ENCODE data around the gene NUP155. TPM values are rescaled to one million over a fixed set of nuclear protein-coding genes. Genes with fewer than 3 reads are reported as not detected.

Gene NUP155
- total RNA-seq, 1 donor from 2014 or later, result 33.8 TPM

GRCh38 chr5:37254581-37254980 lies 116.3 kb downstream of the NUP155 start:
- Mint-ChIP-seq H3K4me3 (ENCODE audit: unreplicated experiment) (no peak overlapping the region), H3K4me1 (ENCODE audit: low read depth, unreplicated experiment) (peaks cover 4% of the 10 kb centered on the region), H3K27me3 (ENCODE audit: unreplicated experiment) (peaks cover 5% of the 10 kb centered on the region), H3K36me3 (ENCODE audit: unreplicated experiment) (peaks cover 7% of the 10 kb centered on the region), H3K27ac (ENCODE audit: unreplicated experiment) (no peak overlapping the region), H3K9me3 (ENCODE audit: unreplicated experiment) (peaks cover 5% of the 10 kb centered on the region)
- no peak for DNase-seq
- TF ChIP-seq, protein P1, sequence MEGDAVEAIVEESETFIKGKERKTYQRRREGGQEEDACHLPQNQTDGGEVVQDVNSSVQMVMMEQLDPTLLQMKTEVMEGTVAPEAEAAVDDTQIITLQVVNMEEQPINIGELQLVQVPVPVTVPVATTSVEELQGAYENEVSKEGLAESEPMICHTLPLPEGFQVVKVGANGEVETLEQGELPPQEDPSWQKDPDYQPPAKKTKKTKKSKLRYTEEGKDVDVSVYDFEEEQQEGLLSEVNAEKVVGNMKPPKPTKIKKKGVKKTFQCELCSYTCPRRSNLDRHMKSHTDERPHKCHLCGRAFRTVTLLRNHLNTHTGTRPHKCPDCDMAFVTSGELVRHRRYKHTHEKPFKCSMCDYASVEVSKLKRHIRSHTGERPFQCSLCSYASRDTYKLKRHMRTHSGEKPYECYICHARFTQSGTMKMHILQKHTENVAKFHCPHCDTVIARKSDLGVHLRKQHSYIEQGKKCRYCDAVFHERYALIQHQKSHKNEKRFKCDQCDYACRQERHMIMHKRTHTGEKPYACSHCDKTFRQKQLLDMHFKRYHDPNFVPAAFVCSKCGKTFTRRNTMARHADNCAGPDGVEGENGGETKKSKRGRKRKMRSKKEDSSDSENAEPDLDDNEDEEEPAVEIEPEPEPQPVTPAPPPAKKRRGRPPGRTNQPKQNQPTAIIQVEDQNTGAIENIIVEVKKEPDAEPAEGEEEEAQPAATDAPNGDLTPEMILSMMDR (IDR thresholded peaks at IDR 0.05; ENCODE audit: partially characterized antibody, unreplicated experiment), result no peak

GRCh38 chr5:37251665-37252064 lies 119.2 kb downstream of the NUP155 start:
- DNase-seq, result no peak
- Mint-ChIP-seq H3K4me3 (ENCODE audit: unreplicated experiment) (no peak overlapping the region), H3K9me3 (ENCODE audit: unreplicated experiment) (peaks cover 3% of the 10 kb centered on the region)

DNA sequence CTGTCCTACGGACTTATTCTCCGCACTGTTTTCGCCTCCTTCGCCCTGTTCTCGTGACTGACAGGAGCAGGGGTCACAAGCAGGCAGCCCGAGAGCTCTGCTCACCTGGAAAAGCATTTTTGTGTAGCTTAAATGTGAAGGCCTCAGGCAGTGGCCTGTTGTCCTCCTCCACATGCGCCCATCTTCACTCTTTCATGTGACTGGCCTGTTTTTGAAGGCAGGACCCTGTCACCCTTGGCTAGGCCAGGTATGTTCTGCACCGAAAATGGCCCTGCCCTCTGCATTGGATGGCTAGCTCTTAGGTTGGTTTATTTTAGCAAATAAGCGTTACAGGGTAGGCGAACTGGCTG lies 121.1 kb downstream of the NUP155 start:
- TF ChIP-seq, protein P1 (IDR thresholded peaks at IDR 0.05; ENCODE audit: partially characterized antibody, unreplicated experiment), result no peak
- Mint-ChIP-seq H3K4me1 (ENCODE audit: low read depth, unreplicated experiment) (peaks cover 4% of the 10 kb centered on the region), H3K27ac (ENCODE audit: unreplicated experiment) (peak overlapping the region; percentile 98), H3K36me3 (ENCODE audit: unreplicated experiment) (peaks cover 6% of the 10 kb centered on the region), H3K27me3 (ENCODE audit: unreplicated experiment) (peaks cover 6% of the 10 kb centered on the region), H3K9me3 (ENCODE audit: unreplicated experiment) (peaks cover 2% of the 10 kb centered on the region), H3K4me3 (ENCODE audit: unreplicated experiment) (peak overlapping the region; percentile 99)
- DNase-seq, result no peak

More at GRCh38 chr5:37251665-37252064, 119.2 kb downstream of the NUP155 start:
- Mint-ChIP-seq H3K36me3 (ENCODE audit: unreplicated experiment) (peaks cover 7% of the 10 kb centered on the region), H3K27me3 (ENCODE audit: unreplicated experiment) (peaks cover 6% of the 10 kb centered on the region), H3K27ac (ENCODE audit: unreplicated experiment) (no peak overlapping the region), H3K4me1 (ENCODE audit: low read depth, unreplicated experiment) (peaks cover 4% of the 10 kb centered on the region)
- TF ChIP-seq, protein P1 (IDR thresholded peaks at IDR 0.05; ENCODE audit: partially characterized antibody, unreplicated experiment), result no peak

DNA sequence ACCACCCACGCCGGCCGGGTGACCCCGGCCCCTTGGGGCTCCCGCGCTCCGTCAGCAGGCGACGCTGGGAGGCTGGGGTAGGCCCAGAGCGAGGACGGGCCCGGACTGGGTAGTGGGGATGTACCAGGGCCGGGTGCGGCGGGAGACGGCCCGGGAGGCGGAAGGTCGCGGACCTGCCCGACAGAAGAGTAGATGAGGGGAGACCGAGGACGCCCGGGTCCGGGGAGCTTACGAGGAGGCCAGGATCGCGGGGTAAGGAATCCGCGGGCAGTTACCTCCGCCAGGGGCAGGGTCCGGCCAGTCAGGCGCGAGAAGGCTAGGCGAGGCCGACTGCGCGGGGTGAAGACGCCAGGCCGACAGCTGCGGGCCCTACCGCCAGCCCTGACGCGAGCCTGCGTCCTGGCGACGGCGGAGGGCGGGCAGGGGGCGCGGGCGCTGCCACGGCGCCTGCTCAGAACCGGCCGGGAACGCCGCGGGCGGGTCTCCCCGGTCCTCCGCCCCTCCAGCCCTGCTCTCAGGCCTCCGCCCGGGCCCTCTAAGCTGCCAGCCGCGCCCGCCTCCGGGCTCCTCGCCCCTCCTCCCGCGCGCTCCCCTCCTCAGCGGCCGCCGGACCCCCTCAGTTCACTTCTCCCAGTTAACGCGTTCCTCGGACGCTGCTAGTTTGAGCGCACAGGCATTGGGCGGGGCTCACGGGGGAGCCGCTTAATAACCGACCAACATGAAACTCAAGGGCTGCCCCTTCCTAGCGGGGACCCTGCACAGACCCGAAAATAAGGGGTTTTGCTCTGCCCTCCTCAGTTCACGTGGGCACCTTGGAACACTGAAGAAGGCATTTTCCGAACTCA lies 121.7 kb downstream of the NUP155 start, which contains the start of gene CPLANE1:
CPLANE1 (minus strand) TSS at position 407 of the 845 bp plus-strand sequence. CDS start 1,678 bp downstream, outside the sequence.
- DNase-seq, result peak; percentile 91
- TF ChIP-seq, protein P1 (IDR thresholded peaks at IDR 0.05; ENCODE audit: partially characterized antibody, unreplicated experiment), result peak; percentile 13
- Mint-ChIP-seq H3K9me3 (ENCODE audit: unreplicated experiment) (peaks cover 2% of the 10 kb centered on the region), H3K4me3 (ENCODE audit: unreplicated experiment) (peak within 1 kb of the TSS; percentile 99), H3K27me3 (ENCODE audit: unreplicated experiment) (peaks cover 6% of the 10 kb centered on the region), H3K36me3 (ENCODE audit: unreplicated experiment) (peaks cover 4% of the 10 kb centered on the region), H3K4me1 (ENCODE audit: low read depth, unreplicated experiment) (peaks cover 4% of the 10 kb centered on the region), H3K27ac (ENCODE audit: unreplicated experiment) (peak within 1 kb of the TSS; percentile 98)

GRCh38 chr5:37248421-37248969 lies 122.4 kb downstream of the NUP155 start:
- TF ChIP-seq, protein P1 (IDR thresholded peaks at IDR 0.05; ENCODE audit: partially characterized antibody, unreplicated experiment), result no peak
- Mint-ChIP-seq H3K27ac (ENCODE audit: unreplicated experiment) (peak overlapping the region; percentile 66), H3K9me3 (ENCODE audit: unreplicated experiment) (peaks cover 2% of the 10 kb centered on the region), H3K4me1 (ENCODE audit: low read depth, unreplicated experiment) (peaks cover 4% of the 10 kb centered on the region), H3K4me3 (ENCODE audit: unreplicated experiment) (peak overlapping the region; percentile 86), H3K36me3 (ENCODE audit: unreplicated experiment) (peaks cover 4% of the 10 kb centered on the region), H3K27me3 (ENCODE audit: unreplicated experiment) (peaks cover 6% of the 10 kb centered on the region)
- peak; percentile 35 for DNase-seq
